HG02642 (cell line): ENCODE data around the gene TJP2.

Source experiments
- ATAC-seq: cut with Tn5 transposase; IDR thresholded peaks from one replicate; pipeline ENCODE4 v1.9.1; 2021; ENCODE audit warnings: mild to moderate bottlenecking; ENCODE audit not compliant: unreplicated experiment, poor library complexity

TJP2 gene

GRCh38 chr9:69173891-69174615 is at the start of gene TJP2:
Gene TJP2 (plus strand): TSS chr9:69174277. CDS start chr9:69174373, 96 bp downstream.
- peak; percentile 54 for ATAC-seq

- no peak for ATAC-seq
Observed at GRCh38 chr9:69130456-69131441, 43.3 kb upstream of the TJP2 start.

- no peak for ATAC-seq
Observed at GRCh38 chr9:69131682-69132081, 42.4 kb upstream of the TJP2 start.

GRCh38 chr9:69132361-69132760 is 41.7 kb upstream of the TJP2 start:
- ATAC-seq: no peak

- no peak for ATAC-seq
Observed at GRCh38 chr9:69134412-69134811, 39.7 kb upstream of the TJP2 start.

GRCh38 chr9:69136185-69136584 is 37.9 kb upstream of the TJP2 start:
- ATAC-seq: no peak

- no peak for ATAC-seq
Observed at GRCh38 chr9:69136779-69137178, 37.3 kb upstream of the TJP2 start.

GRCh38 chr9:69137311-69137710 is 36.8 kb upstream of the TJP2 start:
- no peak for ATAC-seq

GRCh38 chr9:69139596-69139995 is 34.5 kb upstream of the TJP2 start:
- no peak for ATAC-seq

- ATAC-seq: no peak
Observed at GRCh38 chr9:69140123-69140735, 33.8 kb upstream of the TJP2 start.

GRCh38 chr9:69141851-69142250 is 32.2 kb upstream of the TJP2 start:
- ATAC-seq: no peak

GRCh38 chr9:69143291-69143690 is 30.8 kb upstream of the TJP2 start:
- no peak for ATAC-seq

- ATAC-seq: no peak
Observed at GRCh38 chr9:69145144-69145715, 28.8 kb upstream of the TJP2 start.

- ATAC-seq: no peak
Observed at GRCh38 chr9:69147041-69147834, 26.8 kb upstream of the TJP2 start.

GRCh38 chr9:69149321-69149807 is 24.7 kb upstream of the TJP2 start:
- ATAC-seq: no peak

- no peak for ATAC-seq
Observed at GRCh38 chr9:69151506-69151905, 22.6 kb upstream of the TJP2 start.

- no peak for ATAC-seq
Observed at GRCh38 chr9:69153707-69154521, 20.2 kb upstream of the TJP2 start.

GRCh38 chr9:69155341-69156030 is 18.6 kb upstream of the TJP2 start:
- peak; percentile 99 for ATAC-seq
